DOHH2 (cell line): ENCODE results near the gene SNTB2.

Source experiments
- CTCF ChIP-seq: fragments of 200-600 bp; sonication (generic); IDR thresholded peaks from one replicate; pipeline ENCODE4 v1.5.1; 2014; ENCODE audit warnings: antibody characterized with exemption, mild to moderate bottlenecking, low read depth, low read length; ENCODE audit not compliant: poor library complexity, severe bottlenecking
- EZH2phosphoT487 ChIP-seq: fragments of 200-600 bp; sonication (generic); IDR thresholded peaks from 2 replicates; pipeline ENCODE4 v1.6.1; 2017; ENCODE audit warnings: borderline replicate concordance, mild to moderate bottlenecking, antibody characterized with exemption, low read length, moderate library complexity, mixed read lengths

DNA sequence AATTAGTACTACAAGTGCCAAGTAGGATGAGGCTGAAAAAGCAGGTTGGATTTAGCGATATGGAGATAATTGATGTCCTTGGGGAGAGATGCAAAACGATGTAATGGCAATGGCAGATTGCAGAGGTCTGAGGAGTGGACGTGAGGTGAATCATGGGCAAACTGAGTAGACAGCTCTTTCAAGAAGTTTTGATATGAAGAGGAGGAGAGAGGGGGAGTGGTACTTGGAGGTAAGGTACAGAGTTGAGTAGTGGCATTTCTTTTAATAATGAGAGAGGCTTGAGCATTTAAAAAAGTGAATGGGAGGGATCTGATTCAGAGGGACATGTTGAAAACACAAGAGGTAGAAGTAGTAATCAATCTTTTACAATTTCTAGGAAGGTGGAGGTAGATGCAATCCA lies 106.4 kb downstream of the SNTB2 start:
- no peak for TF ChIP-seq CTCF
- no peak for TF ChIP-seq EZH2phosphoT487
